Uterus (tissue), 4 donors: Measurements from ENCODE around the gene SPAG17. TPM values are rescaled to one million over a fixed set of nuclear protein-coding genes. Genes with fewer than 3 reads are reported as not detected.

Experiments used
- DNase-seq, 2 donors: peaks; one replicate each; pipeline ENCODE4 v3.0.0-alpha.2; 2019 to 2020
- H3K27ac ChIP-seq, 2 donors: fragments of 200-600 bp; sonication (generic); 1 replicate in 1 of 2; 2 replicates in 1 of 2; pipeline ENCODE4 v1.5.1; 2016 to 2018
- H3K27me3 ChIP-seq, 2 donors: fragments of 200-600 bp; sonication (generic); one replicate each; pipeline ENCODE4 v1.5.1; 2018 to 2019; ENCODE audit warnings: control low read depth in 1 of 2
- H3K36me3 ChIP-seq, 2 donors: fragments of 200-600 bp; sonication (generic); one replicate each; pipeline ENCODE4 v1.5.1; 2019; ENCODE audit warnings: control low read depth in 1 of 2
- H3K4me1 ChIP-seq, 2 donors: fragments of 200-600 bp; sonication (generic); one replicate each; pipeline ENCODE4 v1.5.1; 2018 to 2019; ENCODE audit warnings: control low read depth in 1 of 2
- H3K4me3 ChIP-seq, 2 donors: fragments of 200-600 bp; sonication (generic); 1 replicate in 1 of 2; 2 replicates in 1 of 2; pipeline ENCODE4 v1.5.1; 2018 to 2019; ENCODE audit warnings: mild to moderate bottlenecking in 1 of 2
- H3K9me3 ChIP-seq, 2 donors: fragments of 200-600 bp; sonication (generic); one replicate each; pipeline ENCODE4 v1.5.1; 2019; ENCODE audit warnings: control low read depth in 1 of 2
- CTCF ChIP-seq, 4 experiments: fragments of 200-600 bp in 2 of 4; fragments of 450-650 bp in 2 of 4; sonication (generic) in 2 of 4; IDR thresholded peaks; one replicate each; pipeline ENCODE4 v1.5.1; 2016 to 2019; ENCODE audit warnings: antibody characterized with exemption in 4 of 4, mild to moderate bottlenecking in 2 of 4, moderate library complexity in 1 of 4
- POLR2A ChIP-seq, 2 donors: fragments of 450-650 bp; IDR thresholded peaks; one replicate each; pipeline ENCODE4 v1.6.1; 2016; ENCODE audit warnings: antibody characterized with exemption in 2 of 2, mild to moderate bottlenecking in 1 of 2, moderate library complexity in 1 of 2
- intact Hi-C: fragments of 100-400 bp; cut with DNase I; formaldehyde crosslinking; loops from one replicate; pipeline ENCODE4 v1.15.1; 2023; ENCODE audit warnings: low total_unique reads
- total RNA-seq, 4 donors: library from RNA; depleted of rRNA in 3 of 4; stranded (reverse); fragments of >200 nt in 3 of 4; gene quantifications; one replicate each; pipeline versions ENCODE4 v1.1.0 to v1.2.4, GENCODE V29; 2014 to 2023
- donor health status: DM: yes; HTN: yes; CAD: no.

The SPAG17 gene
- total RNA-seq, 4 donors from 2014 or later, result 1.1 to 7.7 TPM; not detected in 2

GRCh38 chr1:118042501-118042900 is 142.5 kb downstream of the SPAG17 start:
- Histone ChIP-seq H3K9me3 (no peaks in the 10 kb centered on the region), H3K4me3 (no peak overlapping the region), H3K27me3 (no peaks in the 10 kb centered on the region), H3K27ac (no peak overlapping the region), H3K36me3 (no peaks in the 10 kb centered on the region), H3K4me1 (no peaks in the 10 kb centered on the region)
- intact Hi-C loops, result no loop called here
- TF ChIP-seq POLR2A (IDR thresholded peaks at IDR 0.05) (no peak), CTCF (IDR thresholded peaks at IDR 0.05) (no peak)
- DNase-seq, result no peak

GRCh38 chr1:118039170-118039569 is 145.9 kb downstream of the SPAG17 start:
- Histone ChIP-seq H3K9me3 (no peaks in the 10 kb centered on the region), H3K27ac (no peak overlapping the region), H3K4me1 (no peaks in the 10 kb centered on the region), H3K36me3 (no peaks in the 10 kb centered on the region), H3K27me3 (no peaks in the 10 kb centered on the region), H3K4me3 (no peak overlapping the region)
- TF ChIP-seq CTCF (IDR thresholded peaks at IDR 0.05) (no peak), POLR2A (IDR thresholded peaks at IDR 0.05) (no peak)
- no peak for DNase-seq
- intact Hi-C loops, result no loop called here

- Histone ChIP-seq H3K4me3 (no peak overlapping the region), H3K9me3 (no peaks in the 10 kb centered on the region), H3K27me3 (no peaks in the 10 kb centered on the region), H3K36me3 (no peaks in the 10 kb centered on the region), H3K4me1 (no peaks in the 10 kb centered on the region), H3K27ac (no peak overlapping the region)
- no peak for DNase-seq
- intact Hi-C loops, result no loop called here
- TF ChIP-seq POLR2A (IDR thresholded peaks at IDR 0.05) (no peak), CTCF (IDR thresholded peaks at IDR 0.05) (no peak)
Observed at GRCh38 chr1:118032883-118033282, 152.1 kb downstream of the SPAG17 start.

- H3K4me1 ChIP-seq, result no peaks in the 10 kb centered on the region
- no peaks in the 10 kb centered on the region for H3K27me3 ChIP-seq
- no peak overlapping the region for H3K27ac ChIP-seq
- H3K9me3 ChIP-seq, result no peaks in the 10 kb centered on the region
- no peak overlapping the region for H3K4me3 ChIP-seq
- H3K36me3 ChIP-seq, result no peaks in the 10 kb centered on the region
- TF ChIP-seq CTCF (IDR thresholded peaks at IDR 0.05) (no peak), POLR2A (IDR thresholded peaks at IDR 0.05) (no peak)
- intact Hi-C loops, result no loop called here
- DNase-seq, result no peak
Observed at GRCh38 chr1:118028267-118028666, 156.8 kb downstream of the SPAG17 start.

GRCh38 chr1:118023199-118023598 is 161.8 kb downstream of the SPAG17 start:
- intact Hi-C loops, result no loop called here
- H3K4me1 ChIP-seq, result no peaks in the 10 kb centered on the region
- H3K27ac ChIP-seq, result no peak overlapping the region
- DNase-seq, result no peak
- no peak overlapping the region for H3K4me3 ChIP-seq
- no peaks in the 10 kb centered on the region for H3K27me3 ChIP-seq
- H3K36me3 ChIP-seq, result no peaks in the 10 kb centered on the region
- H3K9me3 ChIP-seq, result no peaks in the 10 kb centered on the region
- TF ChIP-seq POLR2A (IDR thresholded peaks at IDR 0.05) (no peak), CTCF (IDR thresholded peaks at IDR 0.05) (no peak)
